Retinal pigment epithelial cell (primary cell): ENCODE results near the gene NPRL2.

Source experiments
- DNase-seq: peaks from one replicate; pipeline ENCODE4 v3.0.0-alpha.2; 2010; ENCODE audit warnings: low read depth
- H3K4me3 ChIP-seq: 2 replicates; pipeline ENCODE4 v1.5.1; 2011; ENCODE audit warnings: mild to moderate bottlenecking, low read length, control low read depth, moderate library complexity
- TF ChIP-seq, protein P1 (sequence below): conservative IDR thresholded peaks from 2 replicates; pipeline ENCODE4 v1.5.1; 2011; ENCODE audit warnings: low read depth, low read length, control low read depth, inconsistent platforms

Gene NPRL2

DNA sequence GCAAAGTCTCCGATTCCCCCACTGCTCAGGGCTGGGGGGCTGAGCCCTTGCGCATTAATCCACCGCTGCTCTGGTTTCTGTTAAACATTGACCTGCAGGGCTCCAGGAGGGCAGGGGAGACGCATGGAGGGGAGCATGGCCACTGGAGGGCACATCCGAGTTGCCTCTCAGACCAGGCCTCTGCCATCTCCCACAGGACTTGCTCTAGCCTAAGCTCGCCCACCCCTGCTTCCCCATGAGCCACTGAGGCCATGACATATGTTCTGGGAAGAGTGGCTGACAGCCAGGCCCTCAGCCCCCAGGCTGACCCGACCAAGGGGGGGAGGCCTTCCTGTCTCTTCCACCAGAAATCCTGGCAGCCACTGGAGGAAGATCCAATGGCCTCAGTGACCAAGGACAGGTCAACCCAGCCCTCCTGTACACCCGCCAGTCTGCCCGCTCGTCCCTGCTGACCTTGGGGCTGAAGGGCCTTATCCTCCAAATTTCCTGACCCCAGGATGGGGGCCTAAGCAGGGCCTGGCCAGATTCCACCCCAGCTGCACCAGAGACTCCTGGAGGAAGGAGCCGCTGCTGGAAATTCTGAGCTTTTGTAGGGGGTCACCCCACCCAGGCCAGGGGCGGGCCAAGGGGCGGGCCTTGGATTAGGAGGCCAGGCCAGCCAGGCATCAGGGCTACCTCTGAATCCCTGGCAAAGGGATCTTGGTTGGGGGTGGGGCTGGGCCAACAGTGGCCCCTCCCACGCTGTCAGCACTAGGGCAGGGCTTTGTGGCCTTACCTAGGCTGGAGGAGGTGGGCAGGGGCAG is 47.4 kb downstream of the NPRL2 start, which contains the start of gene HYAL1:
Gene HYAL1, minus strand, starts transcription at position 562 of the 803 bp plus-strand sequence. CDS start 618 bp downstream, outside the sequence.
- no peak within 1 kb of the TSS for H3K4me3 ChIP-seq
- no peak for DNase-seq
- TF ChIP-seq, protein P1, sequence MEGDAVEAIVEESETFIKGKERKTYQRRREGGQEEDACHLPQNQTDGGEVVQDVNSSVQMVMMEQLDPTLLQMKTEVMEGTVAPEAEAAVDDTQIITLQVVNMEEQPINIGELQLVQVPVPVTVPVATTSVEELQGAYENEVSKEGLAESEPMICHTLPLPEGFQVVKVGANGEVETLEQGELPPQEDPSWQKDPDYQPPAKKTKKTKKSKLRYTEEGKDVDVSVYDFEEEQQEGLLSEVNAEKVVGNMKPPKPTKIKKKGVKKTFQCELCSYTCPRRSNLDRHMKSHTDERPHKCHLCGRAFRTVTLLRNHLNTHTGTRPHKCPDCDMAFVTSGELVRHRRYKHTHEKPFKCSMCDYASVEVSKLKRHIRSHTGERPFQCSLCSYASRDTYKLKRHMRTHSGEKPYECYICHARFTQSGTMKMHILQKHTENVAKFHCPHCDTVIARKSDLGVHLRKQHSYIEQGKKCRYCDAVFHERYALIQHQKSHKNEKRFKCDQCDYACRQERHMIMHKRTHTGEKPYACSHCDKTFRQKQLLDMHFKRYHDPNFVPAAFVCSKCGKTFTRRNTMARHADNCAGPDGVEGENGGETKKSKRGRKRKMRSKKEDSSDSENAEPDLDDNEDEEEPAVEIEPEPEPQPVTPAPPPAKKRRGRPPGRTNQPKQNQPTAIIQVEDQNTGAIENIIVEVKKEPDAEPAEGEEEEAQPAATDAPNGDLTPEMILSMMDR = peak; percentile 24

DNA sequence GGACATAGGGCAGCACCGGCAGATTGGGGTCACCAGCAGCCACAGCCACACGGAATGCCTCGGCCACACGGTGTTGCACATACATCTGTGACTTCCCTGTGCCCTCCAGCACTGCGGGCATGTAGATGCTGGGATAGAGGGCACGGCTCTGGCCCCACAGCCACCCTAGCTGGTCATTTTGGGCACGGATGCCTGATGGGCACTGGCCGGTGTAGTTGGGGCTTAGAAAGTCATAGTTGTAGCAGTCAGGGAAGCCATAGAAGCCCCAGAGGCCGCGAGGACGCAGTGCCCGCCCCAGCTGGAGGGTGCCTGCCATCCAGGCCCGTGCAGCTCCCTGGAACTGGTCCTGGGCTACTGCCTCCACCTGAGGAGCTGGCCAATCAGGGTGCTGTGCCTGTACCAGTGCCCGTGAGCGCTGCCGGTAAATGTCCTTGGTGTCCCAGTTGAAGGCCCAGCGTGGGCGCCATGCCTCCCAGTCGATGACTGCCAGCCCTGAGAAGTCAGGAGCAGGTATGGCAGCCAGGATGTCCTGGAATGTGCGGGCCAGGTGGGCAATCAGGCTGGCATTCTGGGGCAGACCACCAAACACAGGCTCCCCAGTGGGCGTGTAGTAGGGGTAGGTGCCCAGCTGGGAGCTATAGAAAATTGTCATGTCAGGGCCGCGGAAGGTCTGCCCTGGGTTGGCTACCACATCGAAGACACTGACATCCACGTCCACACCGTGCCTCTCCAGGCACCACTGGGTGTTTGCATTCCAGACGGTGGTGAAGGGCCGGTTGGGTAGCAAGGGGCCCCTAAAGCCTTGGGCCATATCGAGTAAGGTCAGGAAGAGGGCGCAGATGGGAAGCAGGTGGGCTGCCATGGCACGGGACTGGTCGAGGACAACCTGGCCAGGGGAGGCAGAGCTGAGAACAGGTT is 48.2 kb downstream of the NPRL2 start:
- TF ChIP-seq, protein P1 = no peak
- no peak for DNase-seq
- no peak overlapping the region for H3K4me3 ChIP-seq

DNA sequence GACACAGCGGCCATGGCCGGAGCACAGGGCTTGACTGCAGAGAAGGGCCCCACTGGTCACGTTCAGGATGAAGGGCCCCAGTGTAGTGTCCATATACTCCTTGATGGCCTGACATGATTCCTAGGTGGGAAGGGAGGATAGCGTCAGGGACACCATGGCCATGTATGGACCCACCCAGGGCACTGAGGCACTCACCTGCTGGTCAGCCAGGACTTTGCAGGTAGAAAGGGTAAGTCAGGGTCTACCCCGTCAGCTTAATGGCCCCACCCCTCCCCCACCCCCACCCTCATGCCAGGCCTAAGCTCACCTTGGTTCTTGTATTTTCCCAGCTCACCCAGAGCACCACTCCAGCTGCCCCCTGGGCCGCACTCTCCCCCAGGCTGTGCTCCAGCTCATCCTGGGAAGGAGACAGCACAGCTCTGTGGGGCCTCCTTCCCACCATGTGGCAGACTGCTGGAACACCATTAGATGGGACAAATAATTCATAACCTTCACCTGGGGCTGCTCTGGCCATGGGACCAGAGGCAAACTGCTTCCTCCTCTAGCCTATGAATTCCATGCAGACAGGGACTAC is 49.8 kb downstream of the NPRL2 start:
- H3K4me3 ChIP-seq = no peak overlapping the region
- TF ChIP-seq, protein P1 = no peak
- no peak for DNase-seq

DNA sequence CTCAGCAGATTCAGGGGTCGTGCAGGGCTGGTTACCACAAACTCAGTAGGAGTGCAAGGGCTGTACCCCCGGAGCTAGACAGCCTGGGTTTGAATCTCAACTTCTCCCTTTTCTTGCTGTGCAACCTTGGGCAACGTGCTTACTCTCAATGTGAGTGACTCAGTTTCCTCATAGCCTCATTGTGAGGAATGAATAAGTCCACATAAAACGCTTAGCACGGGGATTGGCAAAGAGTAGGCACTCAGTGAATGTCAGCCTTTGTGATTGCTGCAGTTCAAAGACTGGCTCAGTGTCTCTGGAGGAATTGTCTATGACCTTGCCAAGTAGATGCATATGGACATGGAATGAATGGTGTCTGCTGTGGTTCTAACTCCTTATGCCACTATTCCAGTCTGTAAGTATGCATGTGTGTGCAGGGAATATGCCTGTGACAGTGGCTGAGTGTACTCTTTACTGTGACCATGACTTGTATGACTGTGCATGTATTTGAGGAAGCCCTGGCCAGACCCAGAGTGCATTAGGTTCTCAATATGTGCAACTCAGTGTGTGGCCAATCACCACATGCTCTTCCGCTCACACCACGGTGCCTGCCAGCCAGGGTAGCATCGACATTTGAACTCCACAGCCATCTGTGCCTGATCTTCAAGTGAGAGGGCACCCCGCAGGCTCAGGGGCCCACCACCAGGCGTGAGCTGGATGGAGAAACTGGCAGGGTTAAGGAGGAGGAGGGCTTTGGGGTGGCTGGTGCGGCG is 50.5 kb downstream of the NPRL2 start:
- DNase-seq = no peak
- peak overlapping the region; percentile 57 for H3K4me3 ChIP-seq
- TF ChIP-seq, protein P1 = no peak

DNA sequence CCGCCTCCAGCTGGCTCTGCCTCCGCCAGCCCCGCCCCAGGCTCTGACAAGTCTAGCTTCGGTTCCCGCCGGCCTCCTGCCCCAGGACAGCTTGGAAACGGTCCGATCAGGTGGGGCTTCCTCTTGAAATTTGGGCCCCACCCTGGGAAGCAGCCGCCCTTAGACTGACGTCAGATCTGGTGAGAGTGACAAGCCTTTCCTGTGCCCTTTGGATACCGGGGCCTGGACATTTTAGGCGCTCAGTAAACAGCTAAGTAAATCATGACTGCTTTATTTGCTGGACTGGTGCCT is 51.0 kb downstream of the NPRL2 start:
- peak overlapping the region; percentile 57 for H3K4me3 ChIP-seq
- no peak for DNase-seq
- TF ChIP-seq, protein P1 = no peak

DNA sequence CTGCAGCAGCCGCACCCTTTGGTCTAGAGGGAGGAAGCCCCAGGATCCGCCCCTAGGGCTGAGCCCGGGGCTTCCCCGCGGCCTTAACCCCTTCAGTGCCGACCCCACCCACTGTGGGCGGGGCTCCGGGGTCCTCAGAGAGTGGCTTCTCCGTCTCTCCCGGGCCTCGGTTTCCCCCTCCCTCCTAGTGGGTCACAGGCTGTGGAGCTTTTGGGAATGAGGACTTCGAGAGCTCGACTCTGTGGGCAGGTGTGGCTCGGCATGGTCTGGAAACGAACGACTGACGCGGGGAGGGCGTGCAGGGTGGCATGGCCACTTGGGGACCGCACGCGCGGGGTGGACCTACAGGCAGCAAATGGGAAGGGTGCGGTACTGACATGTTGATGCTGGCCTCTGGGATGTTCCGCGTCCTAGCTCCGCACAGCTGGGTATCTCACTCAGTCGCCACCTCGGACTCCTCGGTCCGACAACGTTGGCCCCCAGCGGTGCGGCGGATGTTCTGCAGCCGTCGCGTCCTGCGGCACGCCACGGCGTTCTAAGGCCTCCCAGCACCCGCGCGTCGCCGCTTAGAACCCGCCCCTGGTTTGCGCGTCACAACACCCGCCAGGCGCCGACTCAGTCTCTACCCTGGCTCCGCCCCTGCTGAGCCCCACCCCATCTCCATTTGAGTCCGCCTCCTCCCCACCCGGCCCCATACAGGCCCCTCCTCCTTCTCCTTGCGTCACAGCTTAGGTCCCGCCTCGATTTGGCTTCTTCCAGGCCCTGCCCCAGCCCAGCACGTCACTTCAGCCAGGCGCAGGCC is 51.5 kb downstream of the NPRL2 start, which contains the start of the genes HYAL3 and NAA80:
Gene HYAL3, minus strand, starts transcription at position 570 of the 802 bp plus-strand sequence. CDS start 3,803 bp downstream, outside the sequence.
Gene NAA80, minus strand, starts transcription at position 570 of the 802 bp plus-strand sequence. CDS start 1,942 bp downstream, outside the sequence.
- peak; percentile 98 for DNase-seq
- H3K4me3 ChIP-seq = peak within 1 kb of the TSS; percentile 84
- TF ChIP-seq, protein P1 = no peak
